ENCODE measurements around the gene LRRC74B. TPM values are rescaled to one million over a fixed set of nuclear protein-coding genes. Genes with fewer than 3 reads are reported as not detected.
A peak's percentile ranks its signal among the peaks of the same experiment; 100 is the strongest.
"Not testable (repeated sequence)": the region's sequence is repeated elsewhere in the genome, so short reads cannot be mapped to it uniquely, and the experiment has no call there.

Gene LRRC74B
- total and polyA plus RNA-seq, 2 of the 4 experiments (the other 2 are of a cell fraction), result not detected

DNA sequence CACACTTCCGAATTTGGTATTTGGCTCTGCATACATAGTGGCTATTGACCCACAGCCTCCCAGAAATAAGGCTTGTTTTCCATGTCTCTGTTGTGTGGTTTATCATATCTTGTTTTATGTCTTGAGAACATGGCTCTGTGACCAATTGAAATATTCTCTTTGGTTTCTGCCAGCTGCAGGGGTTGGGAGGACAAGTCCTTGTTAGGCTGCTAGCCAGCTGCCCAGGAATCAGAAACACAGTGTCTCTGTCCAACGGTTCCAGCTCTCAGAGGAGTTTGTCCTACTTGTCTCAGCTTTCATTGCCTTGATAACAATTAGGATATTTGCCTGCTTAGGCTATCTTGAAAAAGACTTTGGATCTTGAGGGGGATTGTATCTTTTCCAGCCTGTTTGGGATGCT is 7.3 kb upstream of the LRRC74B start:
- intact Hi-C loops (cut with micrococcal nuclease) (no loop called here), dilution Hi-C loops (cut with HindIII; ENCODE audit: low sequenced_read_pairs, unreplicated experiment) (no loop called here), in situ Hi-C loops (cut with MboI; ENCODE audit: low sequenced_read_pairs) (no loop called here)
- Histone ChIP-seq H3K9ac (ENCODE audit: low read depth, low read length) (no peak overlapping the region), H3K79me1 (ENCODE audit: low read depth in 1 of 2, low read length in 2 of 2) (no peaks in the 10 kb centered on the region), H4K8ac (ENCODE audit: low read depth in 2 of 2, low read length in 2 of 2) (peak overlapping the region; percentile 7 to 14; a peak in 2 of 4 replicates), H2AFZ (replicated peaks; ENCODE audit: low read length, poor library complexity) (no peak overlapping the region), H4K20me1 (ENCODE audit: insufficient read depth, low read length) (no peaks in the 10 kb centered on the region), H3K18ac (ENCODE audit: low read depth, low read length) (peak overlapping the region; percentile 26), H4K91ac (ENCODE audit: insufficient read depth, low read depth, low read length) (peak overlapping the region; percentile 29), H3K56ac (ENCODE audit: extremely low read depth, insufficient read depth, low read length) (peak overlapping the region; percentile 33; the same call in 1 of the 2 replicates), H3K4ac (ENCODE audit: low read depth, low read length) (peak overlapping the region; percentile 44), H2BK15ac (ENCODE audit: low read depth, low read length) (peak overlapping the region; percentile 31; the same call in 2 of the 3 replicates), H2AK5ac (ENCODE audit: low read depth, low read length) (peak overlapping the region; percentile 33), H2AK9ac (replicated peaks; ENCODE audit: low read depth, low read length, poor library complexity) (no peak overlapping the region), H4K5ac (ENCODE audit: low read depth, low read length) (peak overlapping the region; percentile 5), H3K27ac (ENCODE audit: insufficient read depth, low read length) (peak overlapping the region; percentile 75), H3K4me3 (ENCODE audit: insufficient read depth, low read depth, low read length) (no peak overlapping the region), H2BK20ac (ENCODE audit: low read depth, low read length) (peak overlapping the region; percentile 70), H3K23ac (ENCODE audit: low read depth, low read length) (peak overlapping the region; percentile 11; the same call in 1 of the 2 replicates), H3K4me2 (ENCODE audit: low read depth, low read length) (no peak overlapping the region), H3K36me3 (ENCODE audit: control insufficient read depth, insufficient read depth, low read length) (no peaks in the 10 kb centered on the region), H3K27me3 (ENCODE audit: control insufficient read depth, insufficient read depth, low read length) (peaks cover under 1% of the 10 kb centered on the region; the same call in 1 of the 2 replicates), H2BK120ac (ENCODE audit: low read depth, low read length) (peak overlapping the region; percentile 84), H3K9me1 (ENCODE audit: insufficient read depth, low read length) (peaks cover 6% of the 10 kb centered on the region; the same call in 1 of the 2 replicates), H3K9me3 (ENCODE audit: control insufficient read depth, insufficient read depth, low read length) (no peaks in the 10 kb centered on the region), H3K4me1 (ENCODE audit: control insufficient read depth, insufficient read depth, low read length) (0 out of 2 replicates have a peak, but pooled peaks cover 5% of the 10 kb centered on the region), H2BK5ac (ENCODE audit: low read depth, low read length, poor library complexity, severe bottlenecking) (peak overlapping the region; percentile 78), H3K14ac (replicated peaks; ENCODE audit: low read depth, low read length) (peak overlapping the region; percentile 64)
- ATAC-seq (ENCODE audit: low read depth) (peak; percentile 3; the same call in 1 of the 2 replicates), DNase-seq (peak; percentile 40)
- BruUV-seq (replicated peaks), result no TSS peak
- POLR2A ChIA-PET (ENCODE audit: unreplicated experiment), result no interaction called here
- no CpG with 5 or more reads among the region's 2 CpGs for WGBS, 2 experiments (ENCODE audit: extremely low coverage in 2 of 2, insufficient read length in 1 of 2)
- TF ChIP-seq SMC3 (IDR thresholded peaks at IDR 0.05; ENCODE audit: low read depth, low read length) (no peak), CEBPB (IDR thresholded peaks at IDR 0.05; ENCODE audit: low read depth, low read length) (no peak), MXI1 (IDR thresholded peaks at IDR 0.05; ENCODE audit: borderline replicate concordance, low read depth, low read length) (no peak), RAD21 (IDR thresholded peaks at IDR 0.05; ENCODE audit: low read length) (no peak)
- TF ChIP-seq, protein P1, sequence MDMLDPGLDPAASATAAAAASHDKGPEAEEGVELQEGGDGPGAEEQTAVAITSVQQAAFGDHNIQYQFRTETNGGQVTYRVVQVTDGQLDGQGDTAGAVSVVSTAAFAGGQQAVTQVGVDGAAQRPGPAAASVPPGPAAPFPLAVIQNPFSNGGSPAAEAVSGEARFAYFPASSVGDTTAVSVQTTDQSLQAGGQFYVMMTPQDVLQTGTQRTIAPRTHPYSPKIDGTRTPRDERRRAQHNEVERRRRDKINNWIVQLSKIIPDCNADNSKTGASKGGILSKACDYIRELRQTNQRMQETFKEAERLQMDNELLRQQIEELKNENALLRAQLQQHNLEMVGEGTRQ (IDR thresholded peaks at IDR 0.05; ENCODE audit: low read depth, low read length), result no peak
- CTCF ChIA-PET, result no interaction called here

GRCh38 chr22:21039158-21039557 is 6.6 kb upstream of the LRRC74B start:
- no CpG with 5 or more reads among the region's 5 CpGs for WGBS, 2 experiments (ENCODE audit: extremely low coverage in 2 of 2, insufficient read length in 1 of 2)
- H2AFZ ChIP-seq (replicated peaks; ENCODE audit: low read length, poor library complexity); H3K14ac ChIP-seq (replicated peaks; ENCODE audit: low read depth, low read length); H3K27ac ChIP-seq (ENCODE audit: insufficient read depth, low read length); CTCF ChIA-PET; H4K91ac ChIP-seq (ENCODE audit: insufficient read depth, low read depth, low read length); BruUV-seq (replicated peaks); H3K9ac ChIP-seq (ENCODE audit: low read depth, low read length); H2AK5ac ChIP-seq (ENCODE audit: low read depth, low read length); H3K9me1 ChIP-seq (ENCODE audit: insufficient read depth, low read length); H4K8ac ChIP-seq (ENCODE audit: low read depth in 2 of 2, low read length in 2 of 2); dilution Hi-C loops (cut with HindIII; ENCODE audit: low sequenced_read_pairs, unreplicated experiment); H3K9me3 ChIP-seq (ENCODE audit: control insufficient read depth, insufficient read depth, low read length); H2BK15ac ChIP-seq (ENCODE audit: low read depth, low read length); H3K18ac ChIP-seq (ENCODE audit: low read depth, low read length); H3K56ac ChIP-seq (ENCODE audit: extremely low read depth, insufficient read depth, low read length); H3K36me3 ChIP-seq (ENCODE audit: control insufficient read depth, insufficient read depth, low read length); DNase-seq; in situ Hi-C loops (cut with MboI; ENCODE audit: low sequenced_read_pairs); POLR2A ChIA-PET (ENCODE audit: unreplicated experiment); H2BK5ac ChIP-seq (ENCODE audit: low read depth, low read length, poor library complexity, severe bottlenecking); H2BK20ac ChIP-seq (ENCODE audit: low read depth, low read length); intact Hi-C loops (cut with micrococcal nuclease); ATAC-seq (ENCODE audit: low read depth); H3K4me2 ChIP-seq (ENCODE audit: low read depth, low read length); H3K23ac ChIP-seq (ENCODE audit: low read depth, low read length); H2AK9ac ChIP-seq (replicated peaks; ENCODE audit: low read depth, low read length, poor library complexity); H4K5ac ChIP-seq (ENCODE audit: low read depth, low read length); H4K20me1 ChIP-seq (ENCODE audit: insufficient read depth, low read length); H3K79me1 ChIP-seq (ENCODE audit: low read depth in 1 of 2, low read length in 2 of 2); H3K4me3 ChIP-seq (ENCODE audit: insufficient read depth, low read depth, low read length); H3K4me1 ChIP-seq (ENCODE audit: control insufficient read depth, insufficient read depth, low read length); H3K27me3 ChIP-seq (ENCODE audit: control insufficient read depth, insufficient read depth, low read length): not testable (repeated sequence)
- Histone ChIP-seq H3K4ac (ENCODE audit: low read depth, low read length) (peak overlapping the region; percentile 13; the same call in 1 of the 2 replicates), H2BK120ac (ENCODE audit: low read depth, low read length) (peak overlapping the region; percentile 31; the same call in 1 of the 2 replicates)

Data from IMR-90 (cell line).